Activated naive CD4-positive, alpha-beta T cell treated with anti-CD3 and anti-CD28 coated beads, Interleukin-2, amount 50 U/mL, for 16 hours (primary cell): ENCODE data around the gene DOCK1.

Experiments
- DNase-seq: peaks from one replicate; pipeline ENCODE4 v3.0.0-alpha.2; 2020

The DOCK1 gene

DNA sequence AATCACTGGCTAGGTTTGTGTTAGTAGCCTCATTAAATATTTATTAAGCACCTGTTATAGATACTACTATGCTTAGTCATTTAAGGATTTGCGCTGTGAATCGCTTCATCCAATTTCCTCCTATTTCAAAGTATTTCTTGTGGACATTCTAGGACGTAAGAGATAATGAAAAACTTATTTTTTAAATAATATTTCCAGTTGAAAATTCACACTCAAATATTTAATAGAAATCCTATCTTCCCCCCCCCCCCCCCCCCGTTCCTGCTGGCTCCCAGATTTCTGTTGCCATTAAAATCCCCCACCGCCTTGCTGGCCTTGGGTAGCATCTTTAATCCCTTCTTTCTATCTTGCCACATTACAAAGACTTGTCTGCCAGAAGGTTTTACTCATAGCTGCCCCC lies 285.2 kb downstream of the DOCK1 start:
- no peak for DNase-seq

DNA sequence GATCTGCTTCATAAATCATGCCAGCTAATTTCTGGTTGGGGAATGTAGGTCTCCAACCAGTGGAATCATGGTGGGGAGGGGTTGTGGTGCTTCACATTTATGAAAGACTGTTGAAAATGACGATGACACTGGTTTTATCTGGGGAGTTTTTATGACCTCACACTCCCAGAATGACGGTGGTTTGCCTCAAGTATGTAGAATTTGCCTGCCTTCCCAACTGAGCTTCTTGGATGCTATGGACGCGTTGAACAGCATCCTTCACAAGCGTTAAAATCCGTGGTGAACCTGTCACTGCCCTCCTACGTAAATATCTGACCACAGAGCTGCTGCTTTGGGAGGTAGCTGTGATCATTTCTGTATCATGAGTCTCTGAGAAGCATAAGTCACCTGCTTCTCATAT lies 287.9 kb downstream of the DOCK1 start:
- DNase-seq, result no peak

DNA sequence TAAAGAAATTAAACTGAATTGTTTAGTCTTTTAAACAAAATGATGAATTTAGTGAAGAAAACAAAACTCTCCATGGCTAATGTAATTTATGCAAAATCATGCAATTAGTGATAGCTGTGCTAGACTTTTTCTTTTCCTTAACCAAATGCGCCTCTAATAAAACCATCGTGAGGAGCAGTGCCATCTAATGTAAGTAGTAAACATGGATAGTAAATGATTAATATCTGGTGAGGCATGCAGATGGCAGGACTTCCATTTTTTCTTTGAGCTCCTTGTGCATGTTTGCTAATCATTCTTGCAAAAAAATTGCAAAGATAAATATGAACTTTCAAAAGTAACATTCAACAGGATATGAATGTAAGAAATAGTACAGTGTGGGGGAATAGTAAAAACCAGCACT lies 288.9 kb downstream of the DOCK1 start:
- DNase-seq, result no peak

DNA sequence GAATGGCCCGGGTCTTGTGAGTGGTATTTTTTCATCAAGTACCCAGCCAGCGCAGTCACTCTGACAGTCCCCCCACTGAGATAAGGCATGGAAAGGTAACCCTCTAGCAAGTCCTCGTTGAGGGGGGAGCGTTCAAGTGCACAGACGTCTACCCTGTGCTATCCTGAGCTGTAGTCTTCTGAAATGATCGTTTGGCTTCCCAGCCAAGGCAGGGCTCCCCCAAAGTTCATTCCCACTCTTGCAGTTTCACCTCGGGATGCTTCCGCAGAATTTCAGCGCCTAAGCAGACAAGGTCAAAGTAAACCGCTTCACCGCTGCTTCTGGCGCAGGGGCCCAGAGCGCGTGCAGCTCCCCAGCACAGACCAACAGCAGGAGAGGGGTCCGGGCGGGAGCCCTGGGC lies 289.4 kb downstream of the DOCK1 start:
- no peak for DNase-seq

DNA sequence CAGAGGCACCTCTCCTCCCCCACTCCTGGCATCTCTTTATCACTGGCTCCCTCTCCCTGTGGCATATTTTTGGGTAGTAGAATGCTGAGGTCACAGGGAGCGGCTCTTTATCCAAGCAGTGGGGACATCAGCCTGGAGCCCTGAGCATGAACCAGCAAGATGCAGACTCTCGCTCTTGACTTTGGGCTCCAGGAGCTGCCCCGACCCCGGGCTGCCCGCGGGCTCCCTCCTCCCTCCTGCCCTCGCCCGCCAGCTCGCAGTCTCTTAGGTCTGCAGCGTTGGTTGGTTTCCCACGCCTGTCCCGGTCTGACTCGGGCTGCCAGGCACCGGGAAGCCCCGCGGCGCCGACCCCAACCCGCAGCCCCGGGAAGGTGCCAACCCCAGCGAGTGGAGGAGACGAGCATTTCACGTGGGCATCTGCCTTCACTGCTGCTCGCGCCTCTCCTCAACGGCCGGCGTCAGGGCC lies 289.8 kb downstream of the DOCK1 start:
- no peak for DNase-seq

DNA sequence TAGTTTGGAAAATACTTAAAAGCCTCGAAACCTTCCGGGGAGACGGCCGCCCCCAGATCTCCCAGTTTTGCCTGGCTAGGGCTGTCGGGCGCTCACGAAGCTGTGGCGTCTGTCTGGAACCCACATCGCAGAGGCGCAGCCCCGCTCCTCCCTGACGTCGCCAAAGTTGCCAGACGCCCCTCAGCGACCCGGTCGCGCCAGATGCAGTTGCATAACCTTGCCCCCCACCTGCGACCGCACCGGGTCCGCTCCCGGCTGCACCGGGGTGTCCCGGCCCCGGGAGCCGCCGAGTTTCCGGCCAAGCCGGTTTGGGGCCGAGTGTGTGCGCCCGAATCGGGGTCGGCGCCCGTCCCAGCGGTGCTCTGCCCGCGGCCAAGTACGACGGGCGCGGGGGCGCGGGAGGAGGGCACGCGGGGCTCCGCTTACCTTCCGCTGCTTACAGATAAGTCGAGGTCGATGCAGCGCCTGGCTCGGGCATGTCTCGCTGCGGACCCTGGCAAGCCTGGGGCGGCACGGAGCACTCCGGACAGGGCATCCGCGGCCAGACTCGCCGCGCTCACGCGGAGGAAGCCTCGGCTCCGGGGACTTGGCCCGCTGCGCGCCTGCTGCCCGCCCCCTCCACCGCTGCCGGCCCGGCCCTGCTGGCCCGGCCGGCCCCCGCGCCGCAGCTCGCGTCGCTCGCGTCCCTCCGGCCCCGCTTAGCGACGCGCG lies 290.5 kb downstream of the DOCK1 start:
- no peak for DNase-seq

DNA sequence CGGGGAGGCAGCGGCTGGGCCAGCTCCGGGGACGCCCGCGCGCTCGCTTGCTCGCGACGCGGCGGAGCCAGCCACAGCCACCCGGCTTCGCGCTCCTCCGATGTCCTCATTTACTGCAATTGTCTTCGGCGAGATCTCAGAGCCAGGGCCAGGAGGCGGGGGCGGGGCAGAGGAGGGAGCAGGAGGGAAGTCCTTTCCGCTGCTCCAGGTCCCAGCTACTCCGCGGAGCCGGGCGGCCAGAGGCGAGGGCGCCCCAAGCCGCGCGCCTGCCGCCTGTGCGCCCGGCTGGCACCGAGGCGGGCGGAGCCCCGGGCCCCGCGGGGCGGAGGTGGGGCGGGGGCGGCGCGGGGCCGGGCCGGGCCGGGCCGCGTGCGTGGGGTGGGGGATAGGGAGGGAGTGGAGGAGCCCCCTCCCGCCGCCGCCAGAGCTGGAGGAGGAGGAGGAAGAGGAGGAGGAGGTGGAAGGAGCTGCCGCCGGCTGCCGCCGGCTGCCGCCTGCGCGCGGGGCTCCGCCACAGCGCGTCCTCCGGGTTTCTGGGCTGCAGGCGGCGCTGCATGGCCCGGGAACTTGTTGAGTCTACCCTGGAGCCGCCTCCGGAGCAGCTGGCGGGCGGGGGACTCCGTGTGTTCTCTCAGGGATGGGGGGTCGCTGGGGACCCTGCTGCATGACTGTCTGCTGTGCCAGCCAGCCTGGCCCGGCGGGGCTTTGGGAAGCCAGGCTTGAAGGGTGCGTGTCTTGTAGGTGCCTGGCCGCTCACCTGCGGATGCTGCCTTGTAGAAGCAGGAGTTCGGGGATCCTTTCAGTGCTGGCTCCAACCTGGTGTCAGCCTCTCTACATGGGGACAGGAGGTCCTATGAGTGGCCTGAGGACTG lies 291.3 kb downstream of the DOCK1 start, which contains the start of gene INSYN2A:
INSYN2A (minus strand) TSS at position 310 of the 872 bp plus-strand sequence. CDS start 20,196 bp downstream, outside the sequence.
- no peak for DNase-seq

DNA sequence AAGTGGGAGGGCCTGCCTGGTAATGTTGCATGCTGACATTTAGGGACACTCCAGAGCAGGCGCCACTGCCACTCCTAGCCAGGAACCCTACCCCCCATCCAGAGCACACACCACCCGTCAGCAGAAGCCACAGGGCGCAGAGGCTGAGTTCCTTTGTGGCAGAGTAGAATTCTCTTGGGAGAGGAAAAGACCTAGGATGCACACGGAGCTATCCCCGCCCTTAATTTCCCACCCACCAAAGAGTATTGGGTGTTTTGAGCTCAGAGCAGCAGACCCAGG lies 291.9 kb downstream of the DOCK1 start:
- DNase-seq, result no peak

DNA sequence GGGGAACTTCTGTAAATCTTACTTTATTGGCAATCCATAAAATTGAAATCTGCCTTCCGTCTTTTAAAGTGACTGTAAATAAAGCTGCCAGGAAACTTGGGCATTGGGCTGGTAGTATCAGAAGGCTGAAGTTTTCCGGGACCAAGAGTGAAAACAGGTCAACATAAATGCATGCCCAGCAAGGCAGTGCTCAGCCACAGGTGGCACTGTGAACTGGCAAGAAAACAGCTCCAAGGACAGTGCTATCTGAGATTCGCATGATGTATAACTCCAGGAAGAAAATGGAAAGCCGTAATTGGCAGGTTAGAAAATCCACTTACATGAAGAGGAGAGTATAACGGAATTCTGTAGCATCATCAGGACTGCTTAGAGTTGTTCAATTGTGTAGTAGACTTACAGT lies 293.1 kb downstream of the DOCK1 start:
- no peak for DNase-seq

DNA sequence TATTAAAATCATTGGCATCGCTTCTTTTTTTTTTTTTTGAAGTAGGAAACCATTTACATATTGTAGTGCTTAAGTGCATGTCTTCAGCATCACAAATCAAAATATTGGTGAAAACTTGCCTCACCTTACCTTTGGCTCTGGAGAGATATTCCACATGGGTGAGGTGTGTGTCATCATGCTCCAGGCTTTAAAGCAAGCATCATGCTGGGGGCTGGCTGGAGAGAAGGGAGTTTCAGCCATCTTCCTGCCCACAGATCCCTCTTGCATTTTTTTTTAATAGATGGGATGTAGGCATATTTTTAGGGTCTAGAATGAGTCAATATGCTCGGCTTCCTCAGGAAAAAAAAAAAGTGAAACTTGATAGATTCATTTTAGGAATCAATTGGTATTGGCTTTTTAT lies 293.5 kb downstream of the DOCK1 start:
- DNase-seq, result no peak

DNA sequence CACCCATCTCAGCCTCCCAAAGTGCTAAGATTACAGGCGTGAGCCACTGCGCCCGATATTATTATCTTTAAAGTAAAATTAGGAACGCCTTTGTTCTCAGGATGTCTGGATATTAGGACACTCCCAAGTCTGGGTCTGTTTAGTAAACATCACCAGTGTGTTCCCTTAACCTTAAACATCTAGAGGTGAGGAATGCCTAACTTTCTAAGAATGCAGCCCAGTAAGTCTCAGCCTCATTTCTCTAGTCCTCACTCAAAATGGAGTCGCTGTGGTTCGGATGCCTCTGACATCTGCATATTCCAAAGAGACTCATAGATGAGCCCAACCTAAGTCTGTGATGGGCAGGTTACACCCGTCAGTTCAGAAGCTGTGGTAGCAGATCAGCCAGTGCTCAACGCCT lies 295.4 kb downstream of the DOCK1 start:
- no peak for DNase-seq

DNA sequence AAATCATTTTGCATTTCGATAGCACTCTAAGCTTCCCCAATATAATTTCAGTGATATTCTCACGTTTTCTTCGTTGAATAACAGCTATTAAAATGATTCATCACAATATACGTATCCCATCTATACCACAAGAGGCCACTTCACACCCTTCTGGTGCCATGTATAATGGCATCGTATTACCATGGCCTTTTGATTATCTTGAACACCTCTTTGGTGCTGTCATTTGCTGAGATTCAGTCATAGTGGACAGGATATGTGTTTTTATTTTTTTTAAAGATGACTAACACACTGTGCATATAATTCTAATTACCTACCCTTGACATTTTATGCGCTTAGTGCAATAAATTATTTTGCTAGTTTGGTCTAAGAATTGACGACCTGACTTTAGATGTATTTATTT lies 297.8 kb downstream of the DOCK1 start:
- no peak for DNase-seq

DNA sequence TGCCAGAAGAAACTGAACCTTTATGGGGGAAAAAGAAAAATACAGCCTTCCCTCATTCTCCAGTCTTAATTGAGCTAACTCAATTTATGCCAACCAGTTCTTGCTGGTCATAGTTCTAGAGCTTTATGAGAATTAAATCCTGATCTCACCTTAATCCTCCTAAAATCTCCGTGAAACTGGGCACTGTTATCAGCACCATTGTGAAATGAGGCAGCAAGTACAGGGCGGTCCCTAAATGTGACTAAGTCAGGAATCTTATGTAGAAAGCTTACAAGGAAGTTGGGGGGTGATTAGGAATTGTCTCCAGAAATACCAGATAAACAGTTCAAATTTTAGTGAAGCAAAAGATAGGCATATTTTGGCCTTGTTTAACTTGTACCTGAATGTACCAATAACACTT lies 301.9 kb downstream of the DOCK1 start:
- no peak for DNase-seq

DNA sequence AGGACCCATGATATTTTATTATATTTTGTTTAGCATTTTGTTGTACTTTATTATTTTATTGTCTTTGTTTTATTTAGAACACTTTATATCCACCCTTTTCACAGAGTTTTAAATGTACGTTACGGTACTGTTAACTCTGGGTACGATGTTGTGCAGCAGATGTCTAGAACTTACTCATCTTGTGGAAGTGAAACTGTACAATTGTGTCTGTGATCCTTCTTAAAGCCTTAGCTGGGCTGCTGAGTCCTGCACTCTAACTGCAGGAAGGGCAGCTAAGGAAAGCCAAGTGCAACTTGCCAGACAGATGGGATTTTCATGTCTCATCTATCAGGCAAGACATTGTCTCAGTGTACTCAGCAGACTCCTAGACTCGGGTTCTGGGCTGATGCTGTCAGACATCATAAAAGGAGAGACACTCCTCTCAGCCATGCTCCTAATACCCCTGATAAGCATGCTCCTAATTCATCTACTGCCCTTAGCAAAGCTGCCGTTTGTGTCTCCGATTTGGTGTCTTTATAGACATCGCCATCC lies 305.8 kb downstream of the DOCK1 start:
- no peak for DNase-seq

DNA sequence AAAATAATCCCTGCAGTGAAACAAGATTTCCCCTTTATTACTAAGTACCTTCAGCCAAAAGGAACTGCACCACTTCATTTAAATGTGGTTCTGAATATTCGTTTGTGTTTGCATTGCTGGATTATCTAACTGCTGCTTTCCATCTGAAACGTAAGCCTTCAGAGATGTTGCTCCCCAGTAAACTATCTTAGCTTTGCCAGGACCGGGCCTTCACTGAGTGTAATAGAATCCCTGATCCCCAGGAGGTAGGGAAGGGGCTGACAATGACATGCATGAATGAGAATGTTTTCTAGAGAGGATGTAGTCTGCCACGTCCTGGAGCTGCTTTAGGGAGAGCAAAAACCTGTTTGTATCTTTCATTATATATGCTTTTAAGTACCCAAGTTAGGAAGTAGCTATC lies 310.6 kb downstream of the DOCK1 start:
- no peak for DNase-seq

DNA sequence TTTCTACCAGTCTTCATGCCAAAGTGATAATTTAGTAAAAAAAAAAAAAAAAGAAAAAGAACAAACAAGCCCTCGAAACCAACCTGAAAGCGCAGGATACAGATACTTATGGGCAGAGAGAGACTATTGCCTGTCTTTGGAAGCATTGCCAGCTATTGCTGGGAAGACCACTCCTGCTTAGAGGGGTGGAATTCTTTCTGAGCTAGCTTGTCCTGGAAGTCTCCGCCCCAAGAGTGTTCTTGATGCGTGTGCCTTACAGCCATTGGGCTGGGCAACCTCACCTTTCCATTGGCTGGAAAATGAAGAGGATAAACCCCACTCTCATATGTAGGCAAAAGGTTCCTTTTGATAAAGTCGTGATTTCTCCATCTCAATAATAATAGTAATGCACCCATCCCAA lies 311.0 kb downstream of the DOCK1 start:
- no peak for DNase-seq

DNA sequence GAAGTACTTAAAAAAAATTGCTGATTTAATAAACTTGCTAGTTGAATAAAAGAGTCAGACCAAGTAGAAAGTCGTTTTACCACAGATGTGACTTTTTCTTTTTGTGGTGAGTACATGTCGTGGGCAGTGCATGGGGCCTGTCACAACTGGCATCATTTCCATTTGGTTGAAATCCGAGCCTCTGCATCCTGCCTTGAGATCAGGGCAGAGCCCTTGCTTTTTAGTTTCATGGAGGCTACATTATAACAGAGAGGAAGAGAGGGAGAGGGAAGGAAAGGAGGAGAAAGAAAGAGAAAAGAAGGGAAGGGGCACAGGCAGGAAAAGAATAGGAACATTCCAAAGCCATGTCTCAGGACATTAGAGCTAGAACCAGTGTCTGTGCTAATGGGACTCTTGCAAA lies 311.6 kb downstream of the DOCK1 start:
- DNase-seq, result no peak

DNA sequence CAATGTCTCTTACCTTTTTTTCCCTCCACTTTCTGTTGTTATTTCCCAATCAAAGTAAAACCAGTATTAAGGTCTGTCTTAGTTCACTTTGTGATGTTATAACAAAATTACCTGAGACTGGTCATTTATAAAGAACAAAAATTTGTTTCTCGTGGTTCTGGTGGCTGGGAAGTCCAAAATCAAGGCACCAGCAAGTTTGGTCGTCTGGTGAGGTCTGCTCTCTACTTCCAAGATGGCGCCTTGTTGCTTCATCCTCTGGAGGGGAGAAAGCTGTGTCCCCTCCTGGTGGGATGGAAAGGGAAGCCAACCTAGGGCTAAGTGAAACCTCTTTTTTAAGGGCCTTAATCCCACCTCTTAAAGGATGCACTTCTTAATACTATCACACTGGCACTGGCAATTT lies 313.4 kb downstream of the DOCK1 start:
- DNase-seq, result no peak

DNA sequence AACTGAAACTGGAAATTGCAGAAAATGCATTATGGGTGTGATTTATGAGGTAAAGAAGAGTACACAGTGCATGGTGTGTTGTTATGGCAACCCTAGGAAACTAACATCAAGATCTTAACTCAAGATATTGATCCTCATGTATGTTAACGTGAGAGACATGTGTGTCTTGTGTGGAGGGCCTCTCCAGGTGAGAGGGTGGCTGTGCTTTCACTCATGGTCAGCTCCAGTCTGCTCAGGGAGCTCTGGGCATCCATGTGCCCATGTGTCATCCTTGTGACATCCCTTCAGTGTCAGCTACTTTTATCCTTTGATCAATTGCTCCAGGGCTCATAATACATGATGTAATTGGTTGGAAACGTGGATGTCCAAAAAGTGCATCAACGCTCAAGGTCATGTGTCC lies 316.1 kb downstream of the DOCK1 start:
- DNase-seq, result no peak

DNA sequence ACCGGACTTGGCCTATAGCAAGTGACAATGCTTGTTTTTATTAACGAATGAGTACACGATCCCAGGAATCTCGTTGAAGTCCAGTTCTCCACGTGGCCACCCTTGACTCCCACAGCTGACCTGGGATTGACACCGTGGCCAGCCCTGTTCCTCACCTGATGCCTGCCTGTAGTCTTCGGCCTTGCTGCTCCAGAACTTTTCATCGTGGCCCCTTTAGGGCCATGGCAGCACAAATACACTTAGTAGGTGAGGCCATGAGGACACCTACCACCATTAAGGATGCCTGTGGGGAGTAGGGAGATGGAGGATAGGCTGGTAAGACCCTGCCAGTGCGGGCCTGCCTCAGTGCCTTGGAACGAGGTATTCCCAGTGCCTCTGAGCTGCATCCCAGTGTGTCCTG lies 321.8 kb downstream of the DOCK1 start:
- DNase-seq, result no peak

DNA sequence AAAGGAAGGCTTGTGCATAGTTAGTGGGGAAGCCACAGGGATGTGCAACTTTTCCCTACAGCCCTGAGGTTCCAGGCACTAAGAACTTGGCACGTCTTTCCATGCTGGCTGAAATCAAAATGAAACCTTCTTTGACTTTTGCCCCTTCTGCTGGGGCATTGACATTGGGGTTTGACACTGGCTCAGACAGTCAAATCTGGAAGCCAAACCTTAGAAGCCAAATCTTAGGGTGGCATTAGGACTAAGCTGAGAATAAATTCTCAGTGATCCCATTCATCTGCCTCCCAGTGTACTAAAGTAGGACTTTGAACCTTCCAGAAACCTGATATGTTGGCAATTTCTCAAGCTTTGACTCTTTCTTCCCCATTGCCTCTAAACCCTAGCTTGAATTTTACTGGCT lies 322.4 kb downstream of the DOCK1 start:
- no peak for DNase-seq

DNA sequence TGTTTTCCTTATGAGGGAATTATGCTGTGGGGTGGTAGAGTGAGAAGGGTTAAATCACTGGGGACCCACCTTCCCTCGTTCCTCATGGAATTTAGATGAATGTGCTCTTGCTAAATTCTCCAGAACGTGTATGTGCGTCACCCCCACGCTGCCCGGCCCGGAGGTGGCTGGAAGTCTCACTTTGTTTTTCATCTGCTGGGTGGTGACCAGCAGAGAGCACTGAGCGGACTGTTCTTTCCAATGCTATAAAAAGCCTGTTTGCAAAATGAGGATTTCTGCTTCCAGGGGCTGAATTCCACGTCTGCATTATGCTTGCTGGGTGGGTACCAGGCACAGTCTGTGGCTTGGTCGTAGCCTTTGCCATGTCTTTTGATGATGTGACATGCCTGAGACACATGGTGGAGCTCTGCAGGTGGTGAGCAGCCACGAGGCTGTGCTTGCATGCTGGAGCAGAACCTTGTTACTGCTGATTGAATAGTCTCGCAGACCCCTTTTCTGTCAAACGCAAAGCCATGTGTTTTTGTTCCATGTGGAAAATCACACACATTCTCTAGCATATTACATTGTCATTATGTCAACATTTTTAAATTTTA lies 323.1 kb downstream of the DOCK1 start:
- DNase-seq, result no peak

DNA sequence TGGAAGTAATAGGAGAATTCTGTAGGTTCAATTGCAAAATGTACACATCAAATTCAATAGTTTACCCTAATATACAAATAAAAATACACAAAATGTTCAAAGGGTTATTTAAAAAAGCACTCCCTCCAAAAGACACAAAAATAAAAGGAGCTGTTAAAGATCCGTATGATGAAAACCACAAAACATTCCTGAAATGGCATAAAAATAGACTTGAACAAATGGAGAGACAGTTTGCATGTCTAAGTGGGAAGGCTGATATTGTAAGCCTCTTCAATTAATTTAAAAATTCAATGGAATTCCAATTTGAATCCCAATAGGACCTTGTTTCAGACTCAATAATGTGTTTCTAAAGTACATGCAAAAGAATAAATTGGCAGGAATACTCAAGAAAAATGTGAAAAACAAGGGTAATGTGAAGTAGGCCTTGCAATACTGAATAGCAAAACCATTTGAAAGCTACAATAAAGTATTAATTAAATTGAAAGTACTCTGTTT lies 329.1 kb downstream of the DOCK1 start:
- no peak for DNase-seq

DNA sequence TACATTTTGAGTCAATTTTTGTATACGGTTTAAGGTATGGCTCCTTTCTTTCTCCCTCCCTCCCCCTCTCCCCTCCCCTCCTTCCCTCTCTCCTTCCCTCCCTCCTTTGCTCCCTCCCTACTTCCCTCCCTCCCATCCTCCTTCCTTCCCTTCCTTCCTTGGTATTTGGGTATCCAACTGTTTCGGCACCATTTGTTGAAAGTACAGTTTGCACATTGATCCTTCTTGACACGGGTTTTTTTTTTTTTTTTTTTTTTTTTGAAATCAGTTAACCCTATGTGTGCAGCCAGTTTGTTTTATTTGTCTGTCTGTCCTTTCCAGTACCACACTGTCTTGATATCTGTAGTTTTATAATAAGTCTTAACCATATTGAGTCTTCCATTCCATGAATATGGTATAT lies 331.0 kb downstream of the DOCK1 start:
- DNase-seq, result no peak
